ENCODE measurements around the gene DET1. TPM values are rescaled to one million over a fixed set of nuclear protein-coding genes. Genes with fewer than 3 reads are reported as not detected.
A peak's percentile ranks its signal among the peaks of the same experiment; 100 is the strongest.

The DET1 gene
- total RNA-seq, 1 donor from 2014 or later = 3.2 TPM

- Histone ChIP-seq H3K27me3 (ENCODE audit: control insufficient read depth, insufficient read depth, low read length) (no peaks in the 10 kb centered on the region), H3K4me3 (ENCODE audit: low read depth, low read length) (no peak overlapping the region), H3K36me3 (ENCODE audit: control insufficient read depth, insufficient read depth, low read length) (peaks cover 7% of the 10 kb centered on the region)
- FAIRE-seq (no peak), DNase-seq (ENCODE audit: low read depth) (peak; percentile 81)
- TF ChIP-seq CTCF (IDR thresholded peaks at IDR 0.05; ENCODE audit: insufficient read depth, low read length, severe bottlenecking) = no peak
Measured at GRCh38 chr15:88465633-88466224, 80.8 kb downstream of the DET1 start.

GRCh38 chr15:88463870-88464532, 82.5 kb downstream of the DET1 start:
- Histone ChIP-seq H3K4me3 (ENCODE audit: low read depth, low read length) (no peak overlapping the region), H3K27me3 (ENCODE audit: control insufficient read depth, insufficient read depth, low read length) (no peaks in the 10 kb centered on the region), H3K36me3 (ENCODE audit: control insufficient read depth, insufficient read depth, low read length) (peaks cover 12% of the 10 kb centered on the region)
- FAIRE-seq = no peak
- no peak for TF ChIP-seq CTCF (IDR thresholded peaks at IDR 0.05; ENCODE audit: insufficient read depth, low read length, severe bottlenecking)
- DNase-seq (ENCODE audit: low read depth) = no peak

Other genes starting within 250 kb of the DET1 start
- 14.5 and 18.6 TPM in 2 replicates for gene MRPL46, start 79.3 kb downstream of the DET1 start, total RNA-seq
- 31.1 and 43.0 TPM in 2 replicates for gene MRPS11, start 79.0 kb downstream of the DET1 start, total RNA-seq
- 31.7 and 48.4 TPM in 2 replicates for gene AEN, start 74.7 kb upstream of the DET1 start, total RNA-seq
- 18.4 and 99.9 TPM in 2 replicates for gene ISG20, start 92.3 kb upstream of the DET1 start, total RNA-seq